M059J (cell line): ENCODE measurements around the gene STAT1. TPM values are rescaled to one million over a fixed set of nuclear protein-coding genes. Genes with fewer than 3 reads are reported as not detected.
"Not testable (repeated sequence)": the region's sequence is repeated elsewhere in the genome, so short reads cannot be mapped to it uniquely, and the experiment has no call there.

Source experiments
- DNase-seq: peaks from one replicate; pipeline ENCODE4 v3.0.0-alpha.2; 2012; ENCODE audit warnings: low read depth
- total RNA-seq: library from RNA; depleted of rRNA; stranded (reverse); fragments of >200 nt; shearing (Covaris generic); gene quantifications from 2 replicates; pipeline ENCODE4 v1.2.3, GENCODE V29; 2014

Gene STAT1
- total RNA-seq, 1 experiment from 2014 or later = 537 TPM

GRCh38 chr2:191006997-191007783, 6.8 kb downstream of the STAT1 start:
- no peak for DNase-seq

GRCh38 chr2:191006297-191006696, 7.7 kb downstream of the STAT1 start:
- DNase-seq = no peak

DNA sequence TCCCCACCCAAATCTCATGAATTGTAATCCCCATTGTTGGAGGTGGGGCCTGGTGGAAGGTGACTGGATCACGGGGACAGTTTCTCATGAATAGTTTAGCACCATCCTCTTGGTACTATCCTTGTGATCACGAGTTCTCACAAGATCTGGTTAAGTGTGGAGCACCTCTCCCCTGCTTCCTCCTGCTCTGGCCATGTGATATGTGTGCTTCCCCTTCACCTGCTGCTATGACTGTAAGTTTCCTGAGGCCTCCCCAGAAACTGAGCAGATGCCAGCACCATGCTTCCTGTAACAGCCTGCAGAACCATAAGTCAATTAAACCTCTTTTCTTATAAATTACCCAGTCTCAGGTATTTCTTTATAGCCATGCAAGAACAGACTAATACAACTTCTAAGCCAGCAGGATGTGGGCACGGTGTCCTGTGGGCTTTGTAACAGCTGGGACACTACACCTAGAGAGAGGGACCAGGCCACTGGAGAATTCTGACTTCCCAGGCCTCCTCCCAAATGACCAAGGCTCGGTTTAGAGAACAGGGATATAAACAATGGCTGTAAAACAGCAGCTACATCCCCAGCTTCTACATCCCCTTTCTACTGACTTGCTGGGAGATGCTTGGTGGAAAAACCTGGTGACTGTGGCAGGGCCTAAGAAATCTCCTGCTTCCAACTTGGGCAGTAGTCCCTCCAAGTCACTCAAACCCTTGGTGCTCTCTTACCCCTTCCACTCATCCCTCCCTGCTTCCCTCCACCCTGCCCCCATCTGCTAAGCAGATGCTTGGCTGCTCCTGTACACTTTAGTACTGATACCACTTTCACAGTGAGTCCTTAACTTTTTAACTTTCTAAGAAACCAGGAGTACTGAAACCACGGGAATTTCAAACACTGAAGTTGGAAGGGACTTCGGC, 10.3 kb downstream of the STAT1 start:
- no peak for DNase-seq

DNA sequence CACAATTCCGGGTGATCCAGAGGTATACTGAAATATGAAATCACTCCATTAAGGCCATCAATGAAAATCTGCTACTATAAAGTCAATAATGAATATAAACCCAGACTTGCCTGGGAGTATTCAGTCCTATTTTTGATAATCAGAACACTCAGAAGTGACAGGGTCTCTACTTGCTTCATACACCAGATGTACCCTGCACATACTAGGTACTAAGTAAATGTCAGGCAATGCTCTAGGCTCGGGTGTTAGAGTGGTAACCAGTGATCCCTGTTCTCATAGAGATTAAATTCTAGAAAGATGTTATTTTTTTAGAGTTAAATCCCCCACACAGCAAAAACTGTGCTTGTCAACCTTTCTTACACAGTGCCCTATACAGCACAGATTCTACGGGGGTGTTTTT, 12.3 kb downstream of the STAT1 start:
- DNase-seq = no peak

GRCh38 chr2:191001032-191001431, 12.9 kb downstream of the STAT1 start:
- no peak for DNase-seq

GRCh38 chr2:190999949-191000665, 13.9 kb downstream of the STAT1 start:
- DNase-seq = no peak

GRCh38 chr2:190999058-190999457, 14.9 kb downstream of the STAT1 start:
- no peak for DNase-seq

DNA sequence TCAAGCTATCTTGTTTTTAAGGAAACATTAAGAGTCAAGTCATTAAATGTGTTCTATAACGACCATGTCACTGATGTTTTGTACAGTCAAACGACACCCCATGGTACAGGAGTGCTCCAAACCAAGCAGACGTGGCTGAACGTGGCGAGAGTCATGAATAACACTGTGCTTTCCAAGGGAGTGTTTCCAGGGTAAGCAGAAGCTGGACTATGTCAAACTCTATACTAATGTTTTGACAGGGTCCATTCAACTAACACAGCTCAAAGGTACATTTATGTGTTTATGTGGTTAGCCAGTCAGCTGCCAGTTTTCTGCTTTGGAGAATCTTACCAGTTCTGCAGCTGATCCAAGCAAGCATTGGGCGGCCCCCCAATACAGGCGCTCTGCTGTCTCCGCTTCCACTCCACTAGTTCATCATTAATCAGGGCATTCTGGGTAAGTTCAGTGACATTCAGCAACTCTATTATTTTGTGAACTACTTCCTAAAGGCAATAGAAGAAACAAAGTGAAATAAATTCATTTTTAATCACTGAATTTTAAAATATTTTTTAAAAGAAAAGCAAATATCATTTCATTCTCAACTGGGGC, 16.4 kb downstream of the STAT1 start:
- no peak for DNase-seq

- no peak for DNase-seq
Observed at GRCh38 chr2:190996947-190997346, 17.0 kb downstream of the STAT1 start.

DNA sequence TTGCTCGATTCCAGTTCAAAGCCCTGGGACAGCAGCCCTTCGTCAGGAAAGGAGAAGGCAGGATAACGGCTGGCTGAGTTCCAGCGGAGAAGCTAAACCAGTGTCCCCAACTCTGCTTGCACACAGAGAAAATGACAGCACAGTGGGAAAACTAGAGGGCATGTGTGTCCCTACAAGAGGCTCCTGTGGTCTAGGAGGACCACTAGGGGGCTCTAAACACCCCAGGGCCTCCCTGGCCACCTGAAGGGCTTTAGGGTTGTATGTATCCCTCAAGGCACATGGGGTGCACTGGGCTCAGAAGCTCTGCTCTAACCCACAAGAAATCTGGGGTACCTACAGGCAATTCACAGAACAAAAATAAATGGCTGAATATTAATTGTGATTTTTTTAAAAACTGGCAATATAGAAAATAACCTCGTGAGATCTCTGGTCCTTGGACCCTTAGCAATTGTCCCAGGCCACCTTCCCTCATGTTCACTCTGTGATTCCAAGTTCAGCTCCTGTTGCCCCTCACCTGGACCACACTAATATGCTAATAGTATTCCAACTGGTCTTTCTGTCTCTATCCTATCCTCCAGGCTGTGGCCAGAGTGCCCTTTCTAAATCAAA, 17.5 kb downstream of the STAT1 start:
- peak; percentile 42 for DNase-seq

DNA sequence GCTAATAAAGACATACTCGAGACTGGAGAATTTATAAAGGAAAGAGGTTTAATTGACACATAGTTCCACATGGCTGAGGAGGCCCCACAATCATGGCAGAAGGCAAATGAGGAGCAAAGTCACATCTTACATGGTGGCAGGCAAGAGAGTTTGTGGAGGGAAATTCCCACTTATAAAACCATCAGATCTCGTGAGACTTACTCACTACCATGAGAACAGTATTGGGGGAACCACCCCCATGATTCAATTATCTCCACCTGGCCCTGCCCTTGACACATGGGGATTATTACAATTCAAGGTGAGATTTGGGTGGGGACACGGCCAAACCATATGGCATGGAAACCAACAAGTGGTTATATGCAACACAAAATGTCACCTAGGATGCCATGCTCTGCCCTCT, 18.7 kb downstream of the STAT1 start:
- not testable (repeated sequence) for DNase-seq

- no peak for DNase-seq
Observed at GRCh38 chr2:190994148-190994547, 19.8 kb downstream of the STAT1 start.

DNA sequence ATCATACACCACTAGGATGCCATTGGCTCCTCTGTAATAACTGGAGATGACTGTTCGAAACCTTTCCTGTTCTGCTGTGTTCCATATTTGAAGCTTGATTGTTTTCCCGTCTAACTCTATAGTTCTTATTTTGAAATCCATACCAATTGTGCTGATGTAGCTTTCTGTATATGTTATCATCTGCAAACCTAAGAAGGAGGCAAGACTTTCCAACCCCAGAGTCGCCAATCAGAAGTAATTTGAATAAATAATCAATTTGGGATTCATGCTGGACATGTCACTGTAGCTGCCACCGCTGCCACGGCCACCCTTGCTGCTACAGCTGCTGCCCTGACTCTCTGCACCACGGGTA, 20.7 kb downstream of the STAT1 start:
- no peak for DNase-seq

GRCh38 chr2:190990132-190990531, 23.8 kb downstream of the STAT1 start:
- no peak for DNase-seq

DNA sequence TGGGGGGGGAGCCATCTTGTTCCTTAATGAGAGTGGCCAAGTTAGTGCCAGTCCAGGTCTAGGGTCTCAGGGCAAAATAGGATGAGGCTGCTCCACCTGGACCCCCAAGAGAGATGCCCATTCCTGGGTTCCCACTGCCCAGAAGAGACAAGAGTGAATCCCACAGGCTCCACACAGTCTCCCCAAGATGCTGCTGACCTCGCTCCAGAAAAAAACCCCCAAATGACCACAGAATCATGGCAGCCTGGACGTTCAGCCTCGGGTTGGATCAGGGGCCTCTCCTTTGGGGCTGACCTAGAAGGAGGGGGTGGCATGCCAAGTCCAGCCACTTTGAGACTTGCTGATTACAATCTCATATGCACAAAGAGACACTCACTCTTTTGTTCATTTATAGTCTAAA, 25.1 kb downstream of the STAT1 start:
- DNase-seq = no peak

DNA sequence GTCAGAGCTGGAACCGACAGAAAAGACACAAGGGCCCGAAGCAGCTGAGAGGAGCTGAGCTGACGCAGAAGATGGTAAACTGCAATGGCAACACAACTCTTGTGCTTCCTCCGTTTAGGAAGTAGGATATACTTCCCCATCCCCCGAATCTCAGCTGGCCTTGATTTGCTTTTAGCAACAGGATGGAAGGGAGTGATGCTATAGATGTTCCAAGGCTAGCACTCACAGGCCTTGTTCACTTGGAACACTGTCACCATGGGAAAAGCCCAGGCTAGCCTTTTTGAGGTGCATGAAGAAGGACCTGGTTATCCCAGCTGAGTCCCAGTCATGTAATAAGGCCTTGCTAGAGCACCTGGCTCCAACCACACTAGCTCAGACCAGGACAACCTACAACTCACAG, 26.0 kb downstream of the STAT1 start:
- DNase-seq = no peak

DNA sequence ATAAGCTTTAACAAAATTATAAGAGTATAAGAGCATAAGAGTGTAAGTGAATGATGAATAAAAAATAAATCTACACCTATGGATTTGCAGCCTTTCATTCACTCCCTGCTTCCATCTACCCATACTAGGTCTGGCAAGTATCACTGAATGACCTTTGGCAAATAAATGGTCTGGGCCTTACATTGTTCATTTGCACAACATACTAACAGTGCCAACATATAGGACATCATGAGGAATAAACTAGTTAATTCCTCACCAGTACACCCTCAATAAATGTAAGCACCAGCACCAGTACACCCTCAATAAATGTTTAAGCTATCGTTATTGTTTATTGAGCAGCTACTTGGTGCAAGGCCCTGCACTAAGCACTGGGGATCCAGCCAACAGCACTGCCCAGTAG, 26.9 kb downstream of the STAT1 start:
- DNase-seq = no peak

DNA sequence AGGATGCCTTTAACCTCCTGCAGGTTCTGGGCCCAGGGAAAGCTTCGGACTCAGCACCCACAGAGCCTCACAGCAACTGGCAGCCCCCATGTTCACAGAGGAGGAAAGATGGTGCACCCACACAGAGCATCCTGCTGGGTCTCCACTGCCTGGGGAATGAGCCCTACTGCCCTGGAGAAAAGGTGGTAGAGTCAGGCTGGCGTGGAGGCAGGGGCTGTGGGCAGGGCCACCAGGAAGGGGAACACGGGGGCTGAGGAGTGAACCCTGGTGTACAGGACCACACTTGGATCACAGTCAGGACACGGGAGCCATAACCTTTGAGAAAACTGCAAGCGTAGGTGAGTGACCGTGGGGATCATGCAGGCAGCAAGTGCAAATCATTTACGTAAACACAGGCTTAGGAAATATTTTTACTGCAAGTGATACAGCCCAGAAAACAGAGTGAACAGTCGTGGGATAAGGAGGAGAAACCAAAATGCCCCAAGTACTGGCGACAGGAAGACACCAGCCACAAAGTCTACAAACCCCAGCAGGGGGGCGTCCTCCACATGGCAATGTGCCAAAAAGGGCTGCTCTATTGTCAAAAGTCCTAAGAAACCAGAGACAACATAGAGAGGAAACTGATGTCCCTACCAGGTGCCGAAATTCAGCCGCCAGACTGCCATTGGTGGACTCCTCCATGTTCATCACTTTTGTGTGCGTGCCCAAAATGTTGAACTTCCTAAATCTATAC, 27.6 kb downstream of the STAT1 start:
- DNase-seq = no peak

DNA sequence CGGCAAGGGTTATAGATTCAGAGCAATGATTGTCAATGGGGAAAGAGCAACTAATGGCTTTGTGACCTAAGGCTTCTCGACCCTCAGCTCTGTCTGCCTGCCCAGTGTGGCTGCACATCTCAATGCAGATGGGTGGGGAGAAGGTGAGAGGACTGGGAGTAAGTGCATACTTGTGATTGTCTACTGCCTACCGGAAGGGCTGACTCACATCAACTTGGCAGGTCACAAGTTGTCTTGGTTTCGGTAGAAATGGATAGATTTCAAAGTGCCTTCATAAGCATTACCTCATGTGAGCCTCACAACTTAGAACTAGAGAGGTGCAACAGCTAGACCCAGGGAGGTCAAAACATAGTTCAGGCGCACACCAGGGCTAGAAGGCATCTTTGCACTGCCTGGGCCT, 29.4 kb downstream of the STAT1 start:
- peak; percentile 81 for DNase-seq

- DNase-seq = no peak
Observed at GRCh38 chr2:190982262-190983034, 31.5 kb downstream of the STAT1 start.
